Mononuclear cell (primary cell): Measurements from ENCODE around the gene TTLL5. TPM values are rescaled to one million over a fixed set of nuclear protein-coding genes. Genes with fewer than 3 reads are reported as not detected.

Source experiments
- H3K27me3 ChIP-seq: 2 replicates; pipeline ENCODE4 v1.6.0; 2011; ENCODE audit warnings: low read length, control low read depth; ENCODE audit not compliant: insufficient read depth
- H3K4me1 ChIP-seq: 2 replicates; pipeline ENCODE4 v1.5.1; 2011; ENCODE audit warnings: mild to moderate bottlenecking, low read length, control low read depth; ENCODE audit not compliant: insufficient read depth
- H3K4me3 ChIP-seq: 2 replicates; pipeline ENCODE4 v1.5.1; 2011; ENCODE audit warnings: mild to moderate bottlenecking, low read length, moderate library complexity
- H3K9me3 ChIP-seq: 2 replicates; pipeline ENCODE4 v1.5.1; 2011; ENCODE audit warnings: low read depth, mild to moderate bottlenecking, control low read depth, low read length
- total RNA-seq: library from RNA; depleted of rRNA; stranded (reverse); fragments of >200 nt; gene quantifications from one replicate; pipeline ENCODE4 v1.2.3, GENCODE V29; 2012

TTLL5 gene, protein sequence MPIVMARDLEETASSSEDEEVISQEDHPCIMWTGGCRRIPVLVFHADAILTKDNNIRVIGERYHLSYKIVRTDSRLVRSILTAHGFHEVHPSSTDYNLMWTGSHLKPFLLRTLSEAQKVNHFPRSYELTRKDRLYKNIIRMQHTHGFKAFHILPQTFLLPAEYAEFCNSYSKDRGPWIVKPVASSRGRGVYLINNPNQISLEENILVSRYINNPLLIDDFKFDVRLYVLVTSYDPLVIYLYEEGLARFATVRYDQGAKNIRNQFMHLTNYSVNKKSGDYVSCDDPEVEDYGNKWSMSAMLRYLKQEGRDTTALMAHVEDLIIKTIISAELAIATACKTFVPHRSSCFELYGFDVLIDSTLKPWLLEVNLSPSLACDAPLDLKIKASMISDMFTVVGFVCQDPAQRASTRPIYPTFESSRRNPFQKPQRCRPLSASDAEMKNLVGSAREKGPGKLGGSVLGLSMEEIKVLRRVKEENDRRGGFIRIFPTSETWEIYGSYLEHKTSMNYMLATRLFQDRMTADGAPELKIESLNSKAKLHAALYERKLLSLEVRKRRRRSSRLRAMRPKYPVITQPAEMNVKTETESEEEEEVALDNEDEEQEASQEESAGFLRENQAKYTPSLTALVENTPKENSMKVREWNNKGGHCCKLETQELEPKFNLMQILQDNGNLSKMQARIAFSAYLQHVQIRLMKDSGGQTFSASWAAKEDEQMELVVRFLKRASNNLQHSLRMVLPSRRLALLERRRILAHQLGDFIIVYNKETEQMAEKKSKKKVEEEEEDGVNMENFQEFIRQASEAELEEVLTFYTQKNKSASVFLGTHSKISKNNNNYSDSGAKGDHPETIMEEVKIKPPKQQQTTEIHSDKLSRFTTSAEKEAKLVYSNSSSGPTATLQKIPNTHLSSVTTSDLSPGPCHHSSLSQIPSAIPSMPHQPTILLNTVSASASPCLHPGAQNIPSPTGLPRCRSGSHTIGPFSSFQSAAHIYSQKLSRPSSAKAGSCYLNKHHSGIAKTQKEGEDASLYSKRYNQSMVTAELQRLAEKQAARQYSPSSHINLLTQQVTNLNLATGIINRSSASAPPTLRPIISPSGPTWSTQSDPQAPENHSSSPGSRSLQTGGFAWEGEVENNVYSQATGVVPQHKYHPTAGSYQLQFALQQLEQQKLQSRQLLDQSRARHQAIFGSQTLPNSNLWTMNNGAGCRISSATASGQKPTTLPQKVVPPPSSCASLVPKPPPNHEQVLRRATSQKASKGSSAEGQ (N-terminal part only)
- total RNA-seq = 10.6 TPM

DNA sequence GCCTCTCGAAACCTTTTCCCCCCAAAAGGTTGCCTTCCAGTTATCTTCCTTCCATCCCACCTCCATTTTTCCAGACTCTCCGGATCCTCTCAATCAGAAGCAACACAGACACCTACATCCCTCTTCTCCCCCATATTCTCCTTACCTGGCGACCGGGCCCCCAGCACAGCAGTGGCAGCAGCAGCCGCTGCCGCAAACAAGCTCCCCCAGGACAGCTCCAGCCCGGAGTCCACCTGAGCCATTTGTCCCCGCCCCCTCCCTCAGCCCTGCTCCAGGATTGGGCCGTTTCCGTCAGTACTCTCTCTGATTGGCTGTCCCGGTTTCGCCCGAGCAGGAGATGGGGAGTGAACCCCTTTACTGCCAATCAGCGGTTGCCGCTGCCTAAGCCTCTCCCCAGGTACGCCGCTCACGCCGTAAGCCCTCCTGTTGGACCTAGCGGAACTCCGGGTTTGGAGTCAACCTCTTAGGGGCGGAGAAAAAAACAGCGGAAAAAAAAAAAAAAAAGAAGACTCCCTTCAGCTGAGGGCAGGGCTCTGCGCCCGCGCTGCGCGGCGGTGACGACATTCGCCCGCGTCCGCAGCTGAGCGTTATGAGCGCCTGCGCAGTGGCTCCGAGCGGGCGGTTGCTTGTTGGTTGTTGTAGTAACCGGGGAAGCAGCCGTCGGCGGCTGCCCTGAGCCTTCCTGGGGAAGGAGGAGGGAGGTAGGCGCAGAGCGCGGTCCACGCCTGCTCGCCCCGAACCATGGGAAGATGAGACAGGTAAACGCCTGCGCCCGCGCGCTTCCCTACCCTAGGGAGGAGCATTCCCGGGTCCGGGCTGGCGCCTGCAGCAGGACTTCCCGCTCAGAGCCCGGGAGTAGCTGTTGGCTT is at the start of gene TTLL5, which contains the start of gene ERG28:
TTLL5 (plus strand) TSS at position 617 of the 869 bp plus-strand sequence. CDS start 1,904 bp downstream, outside the sequence.
ERG28 (minus strand) TSS at position 247 of the 869 bp plus-strand sequence. CDS start 3,374 bp downstream, outside the sequence.
- Histone ChIP-seq H3K4me3 (peak within 1 kb of the TSS; percentile 94), H3K9me3 (no peaks in the 10 kb centered on the region), H3K4me1 (peaks cover 18% of the 10 kb centered on the region), H3K27me3 (no peaks in the 10 kb centered on the region)

- Histone ChIP-seq H3K4me1 (peaks cover 78% of the 10 kb centered on the region), H3K27me3 (no peaks in the 10 kb centered on the region), H3K4me3 (no peak overlapping the region), H3K9me3 (no peaks in the 10 kb centered on the region)
Observed at GRCh38 chr14:75612157-75612556, 48.9 kb upstream of the TTLL5 start.

DNA sequence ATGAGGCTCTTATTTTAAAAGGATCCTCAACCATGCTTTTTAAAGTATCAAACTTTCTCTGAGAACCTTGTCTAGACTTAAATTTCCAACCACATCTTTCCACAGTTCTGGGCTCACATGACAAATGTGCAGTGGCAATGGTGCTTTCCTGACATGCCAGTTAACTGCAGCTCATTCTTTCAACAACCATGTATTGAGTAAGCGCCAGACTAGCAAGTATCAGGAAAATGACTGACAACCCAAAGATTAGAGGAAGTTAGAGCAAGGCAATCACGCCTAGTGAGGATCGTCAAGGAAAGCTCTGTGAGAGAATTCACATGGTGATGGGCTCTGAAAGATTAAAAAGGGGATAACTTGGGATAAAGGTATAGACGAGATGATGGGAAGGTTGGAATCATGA is 46.9 kb upstream of the TTLL5 start:
- H3K9me3 ChIP-seq = no peaks in the 10 kb centered on the region
- H3K4me3 ChIP-seq = no peak overlapping the region
- peaks cover 72% of the 10 kb centered on the region for H3K4me1 ChIP-seq
- no peaks in the 10 kb centered on the region for H3K27me3 ChIP-seq

DNA sequence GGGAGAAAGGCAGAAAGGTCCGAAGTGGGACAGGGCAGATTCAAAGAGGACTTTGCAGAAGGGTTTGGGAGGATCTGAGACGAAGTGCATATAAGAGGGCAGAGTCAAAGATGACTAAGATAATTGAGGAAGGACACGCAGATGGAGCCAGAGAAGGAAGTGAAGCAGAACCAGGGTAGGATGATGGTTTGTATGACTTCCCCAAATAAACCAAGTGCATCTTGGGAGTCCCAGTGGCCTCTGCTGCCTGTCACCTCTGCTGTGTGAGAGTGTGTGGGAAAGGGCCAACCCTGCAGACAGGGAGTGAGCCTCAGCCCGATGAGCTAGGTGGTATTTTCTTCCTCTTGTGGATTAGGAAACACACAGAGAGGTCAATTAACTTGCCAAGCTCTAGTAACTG is 45.8 kb upstream of the TTLL5 start:
- Histone ChIP-seq H3K4me1 (peaks cover 66% of the 10 kb centered on the region), H3K9me3 (no peaks in the 10 kb centered on the region), H3K27me3 (no peaks in the 10 kb centered on the region), H3K4me3 (no peak overlapping the region)

- H3K27me3 ChIP-seq = no peaks in the 10 kb centered on the region
- H3K9me3 ChIP-seq = no peaks in the 10 kb centered on the region
- no peak overlapping the region for H3K4me3 ChIP-seq
- peaks cover 31% of the 10 kb centered on the region for H3K4me1 ChIP-seq
Observed at GRCh38 chr14:75619548-75619947, 41.5 kb upstream of the TTLL5 start.

DNA sequence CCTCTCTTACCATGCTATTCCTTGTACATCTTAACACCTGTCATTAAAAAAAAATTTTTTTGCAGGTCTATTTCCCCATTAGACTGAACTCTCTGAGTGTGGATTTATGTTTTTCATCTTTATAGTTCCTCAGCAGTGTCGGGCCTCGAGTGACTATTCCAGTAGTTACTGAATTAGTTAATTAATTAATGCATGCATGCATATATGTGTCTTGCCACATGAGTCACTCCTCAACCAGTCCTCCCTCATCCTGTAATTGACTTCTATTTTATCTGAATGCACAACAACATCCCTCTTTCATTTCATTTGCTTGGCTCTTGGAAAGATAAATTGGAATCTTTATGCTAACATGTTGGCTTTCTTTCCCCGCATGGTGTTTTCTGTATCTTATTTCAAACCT is 36.0 kb upstream of the TTLL5 start:
- H3K4me1 ChIP-seq = no peaks in the 10 kb centered on the region
- no peaks in the 10 kb centered on the region for H3K27me3 ChIP-seq
- H3K4me3 ChIP-seq = no peak overlapping the region
- H3K9me3 ChIP-seq = no peaks in the 10 kb centered on the region

DNA sequence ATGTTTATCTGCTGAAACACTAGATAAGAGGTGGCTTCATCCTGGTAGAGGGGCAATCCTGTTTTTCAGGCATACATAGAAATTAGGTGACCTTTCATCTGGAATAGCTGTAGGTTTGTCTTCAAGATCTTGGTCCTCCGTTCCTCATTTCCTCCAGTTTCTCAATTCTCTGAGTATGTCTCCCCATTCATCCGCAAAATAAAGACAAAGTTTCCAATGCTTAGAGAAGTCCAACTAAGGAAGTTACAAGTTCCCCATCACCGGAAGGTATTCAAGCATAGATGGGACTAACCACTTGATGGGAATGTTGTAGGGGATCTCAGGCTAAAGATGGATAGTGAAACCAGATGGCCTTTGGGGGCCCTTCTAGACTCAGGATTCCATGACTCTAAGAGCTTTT is 34.6 kb upstream of the TTLL5 start:
- Histone ChIP-seq H3K27me3 (no peaks in the 10 kb centered on the region), H3K4me3 (no peak overlapping the region), H3K9me3 (no peaks in the 10 kb centered on the region), H3K4me1 (no peaks in the 10 kb centered on the region)

DNA sequence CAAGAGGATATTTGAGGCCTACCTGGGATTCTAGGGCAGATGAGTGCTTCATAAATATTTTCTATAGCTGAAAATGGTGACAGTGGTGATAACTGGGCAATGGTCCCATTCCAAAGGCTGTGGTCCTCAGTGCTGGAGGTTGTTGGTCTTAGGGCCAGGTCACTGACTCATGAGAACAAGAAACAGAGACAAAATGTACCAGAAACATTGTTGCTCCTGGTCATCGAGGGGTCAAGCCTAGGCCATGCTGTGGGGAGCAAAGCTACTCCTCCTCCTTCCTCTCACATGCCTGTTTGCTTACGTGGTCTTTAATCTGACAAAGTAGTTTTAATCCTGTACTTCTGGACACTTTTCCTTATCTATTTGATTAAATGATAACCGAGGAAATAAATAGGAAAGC is 34.2 kb upstream of the TTLL5 start:
- H3K4me1 ChIP-seq = no peaks in the 10 kb centered on the region
- H3K4me3 ChIP-seq = no peak overlapping the region
- no peaks in the 10 kb centered on the region for H3K9me3 ChIP-seq
- H3K27me3 ChIP-seq = no peaks in the 10 kb centered on the region

- Histone ChIP-seq H3K9me3 (no peaks in the 10 kb centered on the region), H3K4me1 (no peaks in the 10 kb centered on the region), H3K4me3 (no peak overlapping the region), H3K27me3 (no peaks in the 10 kb centered on the region)
Observed at GRCh38 chr14:75627406-75627805, 33.6 kb upstream of the TTLL5 start.

DNA sequence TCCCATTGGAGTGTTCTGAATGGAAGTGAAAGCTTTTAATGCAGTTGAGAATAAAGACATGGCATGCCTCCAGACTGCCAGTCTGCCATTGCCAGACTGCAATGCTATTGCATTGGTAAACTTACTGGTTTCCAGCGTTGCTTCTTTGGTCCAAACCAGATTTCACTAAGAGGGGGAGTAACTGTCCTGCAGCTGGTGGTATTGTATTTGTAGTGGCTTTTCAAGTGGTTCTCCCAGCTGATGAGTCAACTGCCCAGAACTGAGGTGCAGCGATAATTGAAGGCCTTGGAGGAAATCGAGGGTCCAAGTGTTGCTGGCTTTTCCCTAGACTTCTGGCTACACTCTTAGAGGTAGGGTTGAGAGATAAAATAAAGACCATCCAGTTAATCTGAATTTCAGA is 32.2 kb upstream of the TTLL5 start:
- no peak overlapping the region for H3K4me3 ChIP-seq
- H3K9me3 ChIP-seq = no peaks in the 10 kb centered on the region
- no peaks in the 10 kb centered on the region for H3K27me3 ChIP-seq
- no peaks in the 10 kb centered on the region for H3K4me1 ChIP-seq

DNA sequence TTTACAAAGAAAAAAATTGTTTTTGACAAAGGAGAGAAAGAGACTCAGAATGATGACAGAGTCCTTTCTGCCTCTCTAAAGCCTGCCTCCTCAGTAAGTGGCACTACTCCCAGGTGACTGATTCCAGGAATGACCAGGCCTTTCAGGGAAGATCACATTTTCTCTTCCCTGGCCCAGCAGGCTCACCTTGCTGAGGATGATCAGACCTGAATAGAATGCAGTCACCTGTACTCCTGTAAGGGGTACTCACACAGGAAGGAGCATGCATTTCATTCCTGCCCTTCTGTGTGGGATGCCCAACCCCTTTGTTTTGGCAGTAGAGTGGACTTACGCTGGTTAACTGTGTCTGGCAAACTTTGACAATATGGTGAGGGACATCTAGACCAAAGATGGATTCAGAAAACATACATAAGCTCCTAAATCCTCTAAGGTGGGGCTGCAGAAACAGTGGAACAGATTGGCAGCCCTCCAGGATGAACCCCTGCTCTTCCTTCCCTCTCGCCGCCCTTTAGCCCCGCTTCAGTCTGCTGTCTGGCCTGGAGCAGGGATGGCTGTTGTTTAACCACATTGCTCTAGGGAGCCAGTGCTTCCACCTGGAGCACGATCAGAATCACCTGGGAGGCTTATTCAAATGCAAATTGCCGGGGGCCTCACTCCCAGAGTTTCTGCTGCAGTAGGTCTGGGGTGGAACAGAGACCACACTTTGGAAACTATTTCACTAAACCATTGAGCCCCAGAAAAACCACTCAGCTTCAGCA is 30.2 kb upstream of the TTLL5 start:
- H3K4me1 ChIP-seq = no peaks in the 10 kb centered on the region
- no peaks in the 10 kb centered on the region for H3K27me3 ChIP-seq
- H3K9me3 ChIP-seq = no peaks in the 10 kb centered on the region

DNA sequence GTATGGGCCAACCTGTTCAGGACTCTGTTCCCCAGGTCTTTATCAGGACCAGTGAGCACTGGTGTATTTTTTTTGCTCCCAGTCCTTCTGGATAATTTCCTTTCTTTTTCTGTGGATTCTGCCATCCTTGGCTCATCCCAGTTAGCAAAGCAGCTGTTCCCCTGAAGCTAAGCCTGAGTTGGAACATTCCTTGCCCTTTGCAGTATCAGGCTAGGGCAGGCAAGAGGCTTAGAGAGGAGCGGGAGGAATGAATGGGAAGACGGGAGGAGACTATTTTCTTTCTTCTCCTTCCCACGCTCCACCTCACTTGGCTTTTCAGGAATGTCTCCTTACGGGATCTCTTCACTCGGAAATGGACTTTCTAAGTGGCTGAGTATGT is 29.6 kb upstream of the TTLL5 start:
- H3K4me3 ChIP-seq = no peak overlapping the region
- H3K4me1 ChIP-seq = no peaks in the 10 kb centered on the region
- H3K9me3 ChIP-seq = no peaks in the 10 kb centered on the region
- H3K27me3 ChIP-seq = no peaks in the 10 kb centered on the region

More for the DNA sequence above, 30.2 kb upstream of the TTLL5 start:
- no peak overlapping the region for H3K4me3 ChIP-seq

DNA sequence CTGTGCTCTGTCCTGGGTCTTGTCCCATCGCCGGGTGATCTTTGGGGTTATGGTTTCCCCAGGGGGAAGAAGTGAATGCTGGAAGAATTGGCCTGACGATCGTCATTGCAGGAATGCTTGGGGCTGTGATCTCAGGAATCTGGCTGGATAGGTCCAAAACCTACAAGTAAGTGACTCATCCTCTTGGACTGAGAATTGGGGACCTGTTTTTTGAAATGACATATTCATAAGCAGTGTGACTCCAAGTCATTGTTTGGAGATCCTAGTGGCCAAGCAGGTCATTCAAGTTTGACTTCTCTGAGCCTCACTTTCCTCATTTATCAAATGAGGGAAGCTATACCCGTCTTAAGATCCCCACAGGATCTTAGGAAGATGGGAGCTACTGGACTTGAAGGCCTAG is 26.2 kb upstream of the TTLL5 start:
- Histone ChIP-seq H3K27me3 (no peaks in the 10 kb centered on the region), H3K4me3 (no peak overlapping the region), H3K4me1 (no peaks in the 10 kb centered on the region), H3K9me3 (no peaks in the 10 kb centered on the region)
